ENCODE results near the gene NCK1.

Gene NCK1

GRCh38 chr3:136994772-136995516 lies 132.9 kb downstream of the NCK1 start:
- Mint-ChIP-seq H3K36me3 (ENCODE audit: low read depth) (no peaks in the 10 kb centered on the region), H3K27me3 (ENCODE audit: low read depth, poor library complexity) (peaks cover 9% of the 10 kb centered on the region), H3K4me3 (no peak overlapping the region), H3K9me3 (no peaks in the 10 kb centered on the region), H3K4me1 (peaks cover 8% of the 10 kb centered on the region), H3K27ac (no peak overlapping the region)
- no peak for TF ChIP-seq CTCF (IDR thresholded peaks at IDR 0.05)
- DNase-seq: no peak

- Mint-ChIP-seq H3K27me3 (ENCODE audit: low read depth, poor library complexity) (peaks cover 9% of the 10 kb centered on the region), H3K27ac (no peak overlapping the region), H3K4me1 (peaks cover 8% of the 10 kb centered on the region), H3K4me3 (no peak overlapping the region), H3K9me3 (no peaks in the 10 kb centered on the region), H3K36me3 (ENCODE audit: low read depth) (no peaks in the 10 kb centered on the region)
- DNase-seq: no peak
- TF ChIP-seq CTCF (IDR thresholded peaks at IDR 0.05): no peak
These were observed 133.6 kb downstream of the NCK1 start for GRCh38 chr3:136995652-136996051.
